Gastrocnemius medialis (tissue), 4 donors: ENCODE measurements around the gene PHF11.

ENCODE experiments used
- CTCF ChIP-seq, 5 experiments: fragments of 450-650 bp in 3 of 5; fragments of 200-600 bp in 2 of 5; sonication (generic) in 2 of 5; IDR thresholded peaks in 4 of 5; conservative IDR thresholded peaks in 1 of 5; 1 replicate in 4 of 5; 2 replicates in 1 of 5; pipeline ENCODE4 v1.5.1; 2016 to 2019; ENCODE audit warnings: antibody characterized with exemption in 5 of 5, mild to moderate bottlenecking in 3 of 5, moderate library complexity in 3 of 5
- POLR2A ChIP-seq, 2 donors: fragments of 450-650 bp; IDR thresholded peaks; one replicate each; pipeline ENCODE4 v1.6.1; 2017; ENCODE audit warnings: antibody characterized with exemption in 2 of 2, mild to moderate bottlenecking in 2 of 2, moderate library complexity in 2 of 2

GRCh38 chr13:49566461-49566860 lies 70.7 kb downstream of the PHF11 start:
- TF ChIP-seq CTCF (IDR thresholded peaks at IDR 0.05 in 4 of 5, conservative IDR thresholded peaks at IDR 0.05 in 1 of 5) (no peak), POLR2A (IDR thresholded peaks at IDR 0.05) (no peak)
